CD14-positive monocyte (primary cell): ENCODE data around the gene BTBD1. TPM values are rescaled to one million over a fixed set of nuclear protein-coding genes. Genes with fewer than 3 reads are reported as not detected.

Experiments
- DNase-seq, 3 donors: peaks; one replicate each; pipeline ENCODE4 v3.0.0-alpha.2; 2011 to 2022
- H2AFZ ChIP-seq: 2 replicates; pipeline ENCODE4 v1.6.0; 2012; ENCODE audit warnings: mild to moderate bottlenecking, low read depth, low read length, inconsistent platforms; ENCODE audit not compliant: insufficient read depth, poor library complexity, severe bottlenecking
- H3K27ac ChIP-seq, 2 donors: 1 replicate in 1 of 2; 2 replicates in 1 of 2; pipeline ENCODE4 v1.5.1; 2012 to 2013; ENCODE audit warnings: low read length in 2 of 2, control low read depth in 1 of 2, inconsistent platforms in 1 of 2, low read depth in 1 of 2, mild to moderate bottlenecking in 1 of 2
- H3K27me3 ChIP-seq, 2 donors: one replicate each; pipeline versions ENCODE4 v1.6.0 to v1.6.1; 2011 to 2013; ENCODE audit warnings: low read length in 2 of 2; ENCODE audit not compliant: control insufficient read depth in 2 of 2, insufficient read depth in 2 of 2
- H3K36me3 ChIP-seq, 2 donors: replicated peaks in 1 of 2; 1 replicate in 1 of 2; 2 replicates in 1 of 2; pipeline versions ENCODE4 v1.5.1 to v1.6.1; 2012 to 2013; ENCODE audit warnings: low read length in 2 of 2, control low read depth in 1 of 2, inconsistent platforms in 1 of 2, mild to moderate bottlenecking in 1 of 2; ENCODE audit not compliant: insufficient read depth in 2 of 2, control insufficient read depth in 1 of 2
- H3K4me1 ChIP-seq, 2 donors: 1 replicate in 1 of 2; 2 replicates in 1 of 2; pipeline versions ENCODE4 v1.5.1 to v1.6.1; 2012 to 2013; ENCODE audit warnings: low read length in 2 of 2, control low read depth in 1 of 2, inconsistent platforms in 1 of 2, mild to moderate bottlenecking in 1 of 2, moderate library complexity in 1 of 2; ENCODE audit not compliant: insufficient read depth in 2 of 2, control insufficient read depth in 1 of 2
- H3K4me2 ChIP-seq: replicated peaks from 2 replicates; pipeline ENCODE3; 2012; ENCODE audit warnings: low read length, moderate library complexity, mild to moderate bottlenecking; ENCODE audit not compliant: poor library complexity, severe bottlenecking; ENCODE audit errors: extremely low read depth
- H3K4me3 ChIP-seq, 3 experiments: fragments of 200-600 bp in 1 of 3; sonication (generic) in 1 of 3; replicated peaks in 1 of 3; 1 replicate in 2 of 3; 2 replicates in 1 of 3; pipeline ENCODE4 v1.5.1; 2011 to 2013; ENCODE audit warnings: low read length in 3 of 3, mild to moderate bottlenecking in 3 of 3, control low read depth in 2 of 3, low read depth in 2 of 3, inconsistent platforms in 1 of 3, moderate library complexity in 1 of 3
- H3K79me2 ChIP-seq: 2 replicates; pipeline ENCODE4 v1.6.0; 2012; ENCODE audit warnings: mild to moderate bottlenecking, control low read depth, inconsistent platforms, low read length, moderate library complexity; ENCODE audit not compliant: insufficient read depth
- H3K9ac ChIP-seq: 2 replicates; pipeline ENCODE4 v1.6.0; 2017; ENCODE audit warnings: low read length, mild to moderate bottlenecking; ENCODE audit not compliant: insufficient read depth, poor library complexity, severe bottlenecking
- H3K9me3 ChIP-seq, 2 donors: replicated peaks in 1 of 2; 1 replicate in 1 of 2; 2 replicates in 1 of 2; pipeline versions ENCODE4 v1.5.1 to v1.6.1; 2012 to 2013; ENCODE audit warnings: low read length in 2 of 2, control low read depth in 1 of 2; ENCODE audit not compliant: control insufficient read depth in 1 of 2, insufficient read depth in 1 of 2
- H4K20me1 ChIP-seq: 2 replicates; pipeline ENCODE4 v1.6.0; 2012; ENCODE audit warnings: mild to moderate bottlenecking, low read length, control low read depth, moderate library complexity; ENCODE audit not compliant: insufficient read depth
- H3K27ac Mint-ChIP-seq, 7 donors: one replicate each; pipeline ENCODE4 v1.8.0; 2020; ENCODE audit warnings: mild to moderate bottlenecking in 7 of 7, mixed read lengths in 7 of 7, moderate library complexity in 6 of 7, inconsistent platforms in 2 of 7
- H3K27me3 Mint-ChIP-seq, 3 donors: one replicate each; pipeline ENCODE4 v1.8.0; 2021 to 2022; ENCODE audit warnings: low read depth in 3 of 3, mild to moderate bottlenecking in 3 of 3, mixed read lengths in 3 of 3, moderate library complexity in 3 of 3, inconsistent platforms in 1 of 3
- H3K36me3 Mint-ChIP-seq, 2 donors: one replicate each; pipeline ENCODE4 v1.8.0; 2020; ENCODE audit warnings: mixed read lengths in 2 of 2, inconsistent platforms in 1 of 2, mild to moderate bottlenecking in 1 of 2
- H3K4me1 Mint-ChIP-seq: one replicate; pipeline ENCODE4 v1.8.0; 2020; ENCODE audit warnings: mild to moderate bottlenecking, mixed read lengths
- H3K4me3 Mint-ChIP-seq, 2 donors: one replicate each; pipeline ENCODE4 v1.8.0; 2020; ENCODE audit warnings: mild to moderate bottlenecking in 2 of 2, mixed read lengths in 2 of 2, moderate library complexity in 1 of 2
- H3K9me3 Mint-ChIP-seq, 7 donors: one replicate each; pipeline ENCODE4 v1.8.0; 2020 to 2022; ENCODE audit warnings: mixed read lengths in 7 of 7, mild to moderate bottlenecking in 6 of 7, moderate library complexity in 6 of 7, inconsistent platforms in 2 of 7
- CTCF ChIP-seq: fragments of 200-600 bp; IDR thresholded peaks from one replicate; pipeline ENCODE4 v1.8.0; 2022; ENCODE audit warnings: antibody characterized with exemption, mild to moderate bottlenecking
- WGBS: methylation state at CpG from one replicate; pipeline ENCODE4 v1.1.5; 2013; ENCODE audit warnings: missing lambda C conversion rate; ENCODE audit not compliant: insufficient coverage; 5-methylcytosine and 5-hydroxymethylcytosine counted together
- intact Hi-C, 2 donors: fragments of 100-400 bp; cut with micrococcal nuclease; formaldehyde crosslinking; loops; one replicate each; pipeline versions ENCODE4 v1.15.0 to v1.15.1; 2023
- polyA plus RNA-seq, 3 donors: library from polyadenylated mRNA; depleted of rRNA in 1 of 3; unstranded in 2 of 3; stranded (reverse) in 1 of 3; fragments of 300-500 nt in 2 of 3; fragments of >200 nt in 1 of 3; fragmentation: Illumina TruSeq in 2 of 3; gene quantifications; 1 replicate in 2 of 3; 2 replicates in 1 of 3; pipeline ENCODE4 v1.2.3, GENCODE V29; 2012 to 2021

Gene BTBD1
- polyA plus RNA-seq, 3 donors, result 18.0 to 48.8 (median 37.2) TPM

- peaks cover 0 to 2% (median 0%) of the 10 kb centered on the region in 7 donors for H3K9me3 Mint-ChIP-seq
- H3K36me3 Mint-ChIP-seq, result peaks cover 29 to 36% of the 10 kb centered on the region in 2 donors
- Histone ChIP-seq H3K9me3 (no peaks in the 10 kb centered on the region), H3K9ac (peak overlapping the region; percentile 79), H3K36me3 (peaks cover 28 to 30% of the 10 kb centered on the region in 2 donors), H3K4me3 (peak overlapping the region; percentile 66 to 84 (median 80)), H3K27me3 (no peaks in the 10 kb centered on the region), H3K4me1 (peaks cover 15 to 18% of the 10 kb centered on the region in 2 donors), H2AFZ (peak overlapping the region; percentile 98), H3K79me2 (peaks cover 16% of the 10 kb centered on the region), H3K4me2 (peak overlapping the region; percentile 89), H3K27ac (peak overlapping the region; percentile 46 to 82), H4K20me1 (peaks cover under 1% of the 10 kb centered on the region)
- H3K4me1 Mint-ChIP-seq, result peaks cover 19% of the 10 kb centered on the region
- no peak for TF ChIP-seq CTCF
- intact Hi-C loops, result loop anchor here (5.0 kb wide), 2 partner anchors 134 to 179 kb away; partner anchors contain the start of genes FSD2 (in 1 of the 2) and WHAMM (in 1 of the 2)
- peak overlapping the region; percentile 86 to 96 (median 90) for H3K27ac Mint-ChIP-seq
- 0% methylated on average over 6 of the region's 12 CpGs for WGBS
- H3K4me3 Mint-ChIP-seq, result peak overlapping the region; percentile 97 to 98
- no peak for DNase-seq
- H3K27me3 Mint-ChIP-seq, result no peaks in the 10 kb centered on the region
These were observed 80.6 kb downstream of the BTBD1 start for GRCh38 chr15:82986442-82986780.

GRCh38 chr15:82985688-82986441, 81.2 kb downstream of the BTBD1 start, which contains the start of gene RAMAC:
TSS of gene RAMAC (plus strand) at chr15:82986210. CDS start at chr15:82989019, 2,809 bp downstream.
- peak within 1 kb of the TSS; percentile 97 to 98 for H3K4me3 Mint-ChIP-seq
- no peak for TF ChIP-seq CTCF
- no peaks in the 10 kb centered on the region for H4K20me1 ChIP-seq
- H3K9ac ChIP-seq, result peak within 1 kb of the TSS; percentile 79
- under 1% methylated on average over 34 of the region's 45 CpGs for WGBS
- H3K9me3 Mint-ChIP-seq, result peaks cover 0 to 2% (median 0%) of the 10 kb centered on the region in 7 donors
- no peaks in the 10 kb centered on the region for H3K9me3 ChIP-seq
- H3K27me3 Mint-ChIP-seq, result no peaks in the 10 kb centered on the region
- peak; percentile 93 to 96 (median 95) for DNase-seq
- intact Hi-C loops, result loop anchor here (5.0 kb wide), 2 partner anchors 134 to 179 kb away; partner anchors contain the start of genes FSD2 (in 1 of the 2) and WHAMM (in 1 of the 2)
- peak within 1 kb of the TSS; percentile 89 for H3K4me2 ChIP-seq
- H3K27me3 ChIP-seq, result no peaks in the 10 kb centered on the region
- peak within 1 kb of the TSS; percentile 86 to 96 (median 90) for H3K27ac Mint-ChIP-seq
- H3K4me3 ChIP-seq, result peak within 1 kb of the TSS; percentile 66 to 84 (median 80)
- H3K36me3 ChIP-seq, result peaks cover 26 to 28% of the 10 kb centered on the region in 2 donors
- peak within 1 kb of the TSS; percentile 98 for H2AFZ ChIP-seq
- H3K79me2 ChIP-seq, result peaks cover 16% of the 10 kb centered on the region
- peaks cover 15 to 18% of the 10 kb centered on the region in 2 donors for H3K4me1 ChIP-seq
- peak within 1 kb of the TSS; percentile 46 to 82 for H3K27ac ChIP-seq
- peaks cover 19% of the 10 kb centered on the region for H3K4me1 Mint-ChIP-seq
- H3K36me3 Mint-ChIP-seq, result peaks cover 28 to 32% of the 10 kb centered on the region in 2 donors
